GM19395 (cell line): Measurements from ENCODE around the gene KCNQ2.

ENCODE experiments used
- ATAC-seq: cut with Tn5 transposase; IDR thresholded peaks from one replicate; pipeline ENCODE4 v1.9.1; 2021; ENCODE audit warnings: mild to moderate bottlenecking, moderate library complexity; ENCODE audit not compliant: unreplicated experiment

KCNQ2 gene

DNA sequence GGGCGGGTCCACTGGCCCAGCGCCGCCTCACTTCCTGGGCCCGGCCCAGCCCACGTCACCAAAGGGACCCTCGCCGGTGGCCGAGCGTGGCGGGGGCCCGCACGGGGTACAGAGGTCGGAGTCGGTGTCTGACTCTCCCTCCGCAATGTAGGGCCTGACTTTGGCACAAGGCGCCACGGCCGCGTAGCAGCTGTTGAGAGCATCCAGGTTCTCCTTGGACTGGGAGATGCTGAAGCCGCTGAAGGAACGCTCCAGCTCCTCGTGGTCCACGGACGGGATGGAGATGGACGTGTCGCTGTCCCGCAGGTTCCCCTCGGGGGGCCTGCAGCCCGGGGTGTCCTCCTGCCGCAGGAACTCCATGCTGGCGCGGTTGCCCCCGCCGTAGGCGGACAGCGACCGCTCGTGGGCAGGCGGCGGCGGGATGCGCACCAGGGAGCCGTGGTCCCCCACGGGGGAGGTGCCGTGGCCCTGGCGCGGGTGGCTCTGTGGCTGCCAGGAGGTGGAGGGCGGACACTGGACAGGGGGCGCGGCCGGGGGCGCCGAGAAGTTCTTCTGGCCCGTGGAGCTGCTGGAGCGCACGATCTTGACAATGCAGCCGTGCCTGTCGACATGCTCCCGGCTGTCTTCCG, 65.7 kb downstream of the KCNQ2 start:
- ATAC-seq, result no peak

DNA sequence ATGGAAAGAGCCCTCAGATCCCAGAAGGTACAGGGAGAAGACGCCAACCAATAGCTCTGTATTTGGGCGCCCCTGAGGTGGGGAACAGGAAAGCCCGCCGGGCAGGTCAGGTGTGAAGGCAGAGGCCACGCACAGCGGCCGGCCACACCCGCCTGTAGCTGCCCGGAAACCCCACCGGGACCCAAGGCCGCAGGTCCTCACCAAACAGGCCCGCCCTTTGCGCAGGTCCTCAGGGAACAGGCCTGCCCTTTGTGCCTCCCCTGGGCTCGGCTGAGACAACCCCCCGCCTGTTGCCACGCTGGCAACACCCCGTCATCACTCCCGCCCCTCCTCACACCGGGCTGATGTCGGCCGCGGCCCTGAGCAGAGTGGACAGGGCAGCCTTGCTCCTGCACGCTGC, 66.4 kb downstream of the KCNQ2 start:
- ATAC-seq, result no peak

DNA sequence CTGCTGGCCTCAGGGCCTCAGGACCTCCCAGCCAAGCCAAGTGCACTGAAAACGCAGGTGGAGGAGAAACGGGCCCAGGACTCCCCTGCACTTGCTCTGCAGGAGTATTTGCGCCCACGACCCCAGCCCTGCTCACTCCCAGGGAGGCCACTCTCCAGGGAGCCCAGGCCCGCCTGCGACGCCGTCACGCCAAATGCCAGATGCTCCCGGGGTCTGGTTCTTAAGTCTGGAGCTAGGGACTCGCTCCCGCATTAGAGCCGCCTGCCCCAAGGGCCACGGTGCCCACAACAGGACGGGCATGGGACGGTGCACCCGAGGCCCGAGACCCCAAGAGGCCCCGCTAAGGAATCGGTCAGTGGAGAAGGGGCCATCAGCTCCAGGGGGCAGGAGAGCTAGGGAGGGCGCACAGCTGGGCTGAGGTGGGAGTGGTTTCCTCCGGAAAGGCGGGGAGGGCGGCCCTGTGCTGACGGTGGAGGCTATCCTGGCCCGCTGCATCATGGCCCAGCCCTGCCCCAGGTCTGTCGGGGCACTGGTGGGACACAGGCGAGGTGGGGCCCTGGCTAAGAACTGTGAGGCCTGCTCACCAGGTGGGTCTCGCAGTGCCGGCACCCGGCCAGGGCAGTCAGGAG, 67.2 kb downstream of the KCNQ2 start:
- no peak for ATAC-seq

DNA sequence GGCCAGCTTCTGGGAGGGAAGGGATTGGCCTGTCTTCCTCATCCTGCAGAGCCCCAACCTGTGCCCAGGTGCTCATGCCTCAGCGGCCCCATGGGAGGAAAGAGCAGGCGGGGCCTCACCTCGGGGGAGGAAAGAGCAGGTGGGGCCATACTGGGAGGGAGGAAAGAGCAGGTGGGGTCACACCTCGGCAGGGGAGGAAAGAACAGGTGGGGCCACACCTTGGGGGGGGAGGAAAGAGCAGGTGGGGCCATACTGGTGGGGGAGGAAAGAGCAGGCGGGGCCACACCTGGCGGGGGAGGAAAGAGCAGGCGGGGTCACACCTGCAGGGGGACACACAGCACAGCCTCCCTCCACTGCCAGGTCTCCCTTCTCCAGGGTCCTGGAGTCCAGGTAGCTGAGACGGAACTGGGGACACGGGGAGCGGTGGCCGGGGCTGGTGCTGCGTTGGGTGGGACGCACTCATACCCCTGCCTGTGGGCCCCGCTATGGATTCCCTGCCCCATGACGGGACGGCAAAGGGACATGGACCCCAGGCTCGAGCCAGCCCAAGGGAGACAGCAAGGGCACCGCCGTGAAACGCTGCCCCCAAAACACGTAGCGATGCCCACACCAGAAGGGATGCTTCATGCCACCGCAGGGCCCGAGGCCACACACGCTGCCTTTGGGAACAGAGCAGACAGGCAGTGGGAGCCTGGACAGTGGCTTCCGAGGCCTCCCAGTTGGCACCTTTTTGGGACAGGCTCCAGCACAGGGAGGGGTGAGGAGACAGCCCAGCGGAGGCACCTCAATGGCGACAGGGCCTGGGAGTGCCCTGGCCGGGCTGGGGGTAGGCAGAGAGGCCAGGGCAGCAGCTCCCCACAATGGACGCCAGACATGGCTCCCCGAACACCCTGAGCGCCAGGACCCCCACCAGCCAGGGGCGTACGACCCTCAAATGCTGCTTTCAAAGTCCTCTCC, 68.0 kb downstream of the KCNQ2 start:
- no peak for ATAC-seq

DNA sequence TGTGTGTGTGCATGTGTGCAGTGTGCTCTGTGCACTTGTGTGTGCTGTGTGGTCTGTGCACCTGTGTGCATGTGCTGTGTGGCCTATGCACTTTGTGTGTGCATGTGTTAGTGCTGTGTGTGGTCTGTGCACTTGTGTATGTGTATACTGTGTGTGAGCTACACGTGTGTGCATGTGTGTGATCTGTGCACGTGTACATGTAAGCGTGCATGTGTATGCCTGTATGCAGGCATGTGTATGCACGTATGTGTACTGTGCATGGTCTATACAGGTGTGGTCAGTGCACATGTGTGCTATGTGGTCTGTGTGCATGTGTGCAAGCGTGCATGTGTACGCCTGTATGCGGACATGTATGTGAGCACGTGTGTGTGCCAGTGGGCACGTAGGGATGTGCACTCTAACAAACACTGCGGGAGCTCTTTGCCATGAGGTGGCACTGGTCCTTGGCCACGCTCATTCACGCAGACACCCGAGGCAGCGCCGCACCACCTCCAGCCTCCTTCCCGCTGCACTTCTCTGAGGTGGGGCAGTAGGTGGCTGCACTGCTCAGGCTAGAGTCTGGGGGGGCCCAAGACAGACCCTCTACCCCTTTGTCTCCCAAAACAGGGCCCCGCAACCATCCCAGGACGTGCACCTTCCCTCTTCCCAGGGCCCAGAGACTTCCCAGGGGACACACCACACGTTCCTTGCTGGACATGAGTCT, 68.9 kb downstream of the KCNQ2 start:
- no peak for ATAC-seq

DNA sequence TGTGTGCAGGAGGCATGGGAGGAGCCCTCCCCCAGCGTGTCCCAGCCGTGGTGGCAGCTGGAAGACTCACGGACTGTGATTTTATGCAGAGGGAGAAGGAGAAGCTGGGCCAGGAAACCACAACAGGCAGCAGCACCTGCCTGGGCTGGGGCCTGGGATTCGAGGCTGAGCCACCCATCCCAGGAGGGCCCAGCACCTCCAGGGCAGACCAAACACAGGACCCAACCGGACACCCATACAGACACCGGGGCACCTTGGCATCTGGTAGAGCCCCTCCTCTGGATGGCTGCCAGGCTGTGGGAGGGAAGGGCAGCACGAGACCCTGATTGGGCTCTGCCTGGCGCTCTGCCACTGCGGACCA, 69.6 kb downstream of the KCNQ2 start:
- no peak for ATAC-seq

DNA sequence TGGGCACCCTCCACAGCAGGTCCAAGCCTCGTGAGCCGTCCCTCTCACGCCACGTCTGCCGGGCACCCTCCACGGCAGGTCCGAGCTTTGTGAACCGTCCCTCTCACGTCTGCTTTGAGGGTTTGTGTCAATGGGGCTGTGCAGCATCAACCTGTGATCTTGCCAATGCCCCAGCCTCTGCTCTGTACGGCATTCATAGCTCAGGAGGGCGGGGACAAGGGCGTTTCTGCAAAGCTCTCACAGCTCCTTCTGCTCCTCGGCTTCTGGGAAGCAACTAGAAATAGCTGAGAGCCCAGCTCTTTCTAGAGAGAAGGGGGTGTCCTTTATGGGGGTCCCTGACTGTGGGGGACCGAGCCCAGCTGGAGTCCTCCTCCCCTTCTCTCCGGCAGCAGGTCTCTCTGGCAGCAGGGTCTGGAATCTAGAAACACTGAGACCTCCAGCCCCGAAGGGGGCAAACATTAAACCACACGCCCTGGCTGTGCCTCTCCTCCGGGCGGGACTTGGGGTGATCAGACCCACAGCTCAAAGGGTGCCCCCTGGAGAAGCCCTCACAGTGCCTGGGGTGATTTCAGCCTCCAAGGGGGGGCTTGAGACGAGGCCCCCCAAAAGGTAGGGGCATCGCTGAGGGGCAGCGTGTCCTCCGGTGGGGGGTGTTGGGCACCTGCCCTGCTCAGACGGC, 70.1 kb downstream of the KCNQ2 start:
- ATAC-seq, result no peak

DNA sequence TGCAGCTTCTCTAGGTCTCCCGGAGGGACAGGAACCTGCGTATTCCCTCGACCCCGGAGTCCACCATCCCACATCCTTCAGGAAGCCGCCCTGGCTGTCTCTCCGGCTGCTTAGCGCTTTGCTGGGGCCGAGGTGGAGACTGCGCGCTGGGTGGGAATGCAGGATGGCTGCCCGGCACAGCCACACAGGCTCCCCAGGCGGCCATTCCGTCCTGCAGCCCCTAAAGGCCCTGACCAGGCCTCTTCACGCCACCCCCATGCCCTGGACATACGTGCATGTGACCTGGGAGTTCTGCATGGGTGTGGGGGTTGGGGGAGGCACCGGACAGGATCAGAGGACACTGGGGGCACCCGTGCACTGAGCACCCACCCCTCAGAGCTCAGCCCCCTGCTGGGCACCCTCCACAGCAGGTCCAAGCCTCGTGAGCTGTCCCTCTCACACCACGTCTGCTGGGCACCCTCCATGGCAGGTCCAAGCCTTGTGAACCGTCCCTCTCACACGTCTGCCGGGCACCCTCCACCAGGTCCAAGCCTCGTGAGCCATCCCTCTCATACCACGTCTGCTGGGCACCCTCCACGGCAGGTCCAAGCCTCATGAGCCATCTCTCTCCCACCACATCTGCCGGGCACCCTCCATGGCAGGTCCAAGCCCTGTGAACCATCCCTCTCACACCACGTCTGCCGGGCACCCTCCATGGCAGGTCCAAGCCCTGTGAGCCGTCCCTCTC, 70.9 kb downstream of the KCNQ2 start:
- ATAC-seq, result no peak

DNA sequence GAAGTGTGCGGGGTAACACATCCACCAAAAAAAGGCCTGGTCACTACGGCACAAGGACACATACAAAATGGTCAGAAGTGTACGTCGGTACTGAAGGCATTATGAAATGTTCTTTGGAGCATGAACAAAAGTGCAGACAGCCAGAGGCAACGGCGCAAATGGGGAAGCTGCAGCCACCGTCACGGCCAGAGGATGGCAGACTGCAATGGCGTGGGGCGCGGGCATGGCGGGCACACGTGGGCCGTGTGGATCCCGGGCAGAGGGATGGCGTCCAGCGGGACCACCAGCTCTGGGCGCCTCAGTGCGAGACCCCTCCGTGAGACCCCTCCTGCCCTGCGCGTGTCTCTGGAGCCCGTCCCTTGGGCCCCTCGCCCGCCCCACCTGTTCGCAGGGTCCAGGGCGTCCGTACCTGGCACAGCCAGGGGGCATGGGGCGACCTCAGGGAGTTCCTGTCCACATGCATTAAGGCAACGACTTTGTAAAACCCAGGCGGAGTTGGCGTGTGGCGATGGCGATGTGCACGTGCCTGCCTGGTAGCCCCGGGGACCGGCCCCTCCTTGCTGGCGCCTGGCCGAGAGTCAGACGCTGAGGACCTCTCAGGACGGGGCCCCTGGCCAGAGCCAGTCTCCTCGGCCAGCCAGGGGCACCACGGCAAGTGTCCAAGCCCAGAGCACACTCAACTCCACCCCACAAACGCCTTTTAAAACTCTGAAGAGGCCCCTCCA, 71.8 kb downstream of the KCNQ2 start:
- ATAC-seq, result no peak

DNA sequence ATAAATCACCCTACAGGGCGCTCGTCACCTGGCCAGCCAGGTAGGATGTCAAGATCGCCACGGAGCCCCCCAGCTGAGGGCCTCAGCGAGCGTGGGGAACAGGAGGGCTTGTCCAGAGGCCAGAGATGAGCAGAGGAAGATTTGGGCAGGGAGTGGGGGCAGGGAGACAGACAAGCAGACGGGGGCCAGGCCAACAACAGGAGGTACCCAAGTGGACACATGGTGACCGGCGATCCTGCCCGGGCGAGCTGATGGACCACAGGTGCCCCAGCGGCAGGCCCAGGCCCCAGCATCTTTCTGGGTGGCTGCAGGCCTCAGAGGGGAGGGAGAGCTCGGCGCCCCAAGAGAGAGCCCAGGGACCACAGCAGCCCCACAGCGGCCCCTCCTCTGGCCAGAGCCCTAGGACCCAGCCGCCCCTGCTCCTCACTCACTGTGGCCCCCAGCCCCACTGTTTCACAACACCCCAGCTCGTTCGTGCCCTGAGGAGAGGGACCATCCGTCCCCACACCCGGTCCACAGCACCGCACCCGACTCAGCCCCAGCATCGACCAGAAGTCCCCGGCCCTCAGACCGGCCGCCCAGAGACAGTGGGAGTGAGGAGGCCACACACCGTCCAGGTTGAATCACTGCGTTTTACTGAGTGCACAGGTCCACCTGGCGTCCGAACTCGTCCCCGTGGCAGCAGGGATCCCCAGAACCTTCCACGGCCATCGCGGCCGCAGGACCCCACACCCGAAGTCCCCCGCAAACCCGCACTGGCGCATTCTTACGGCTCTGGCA, 72.7 kb downstream of the KCNQ2 start:
- ATAC-seq, result no peak

DNA sequence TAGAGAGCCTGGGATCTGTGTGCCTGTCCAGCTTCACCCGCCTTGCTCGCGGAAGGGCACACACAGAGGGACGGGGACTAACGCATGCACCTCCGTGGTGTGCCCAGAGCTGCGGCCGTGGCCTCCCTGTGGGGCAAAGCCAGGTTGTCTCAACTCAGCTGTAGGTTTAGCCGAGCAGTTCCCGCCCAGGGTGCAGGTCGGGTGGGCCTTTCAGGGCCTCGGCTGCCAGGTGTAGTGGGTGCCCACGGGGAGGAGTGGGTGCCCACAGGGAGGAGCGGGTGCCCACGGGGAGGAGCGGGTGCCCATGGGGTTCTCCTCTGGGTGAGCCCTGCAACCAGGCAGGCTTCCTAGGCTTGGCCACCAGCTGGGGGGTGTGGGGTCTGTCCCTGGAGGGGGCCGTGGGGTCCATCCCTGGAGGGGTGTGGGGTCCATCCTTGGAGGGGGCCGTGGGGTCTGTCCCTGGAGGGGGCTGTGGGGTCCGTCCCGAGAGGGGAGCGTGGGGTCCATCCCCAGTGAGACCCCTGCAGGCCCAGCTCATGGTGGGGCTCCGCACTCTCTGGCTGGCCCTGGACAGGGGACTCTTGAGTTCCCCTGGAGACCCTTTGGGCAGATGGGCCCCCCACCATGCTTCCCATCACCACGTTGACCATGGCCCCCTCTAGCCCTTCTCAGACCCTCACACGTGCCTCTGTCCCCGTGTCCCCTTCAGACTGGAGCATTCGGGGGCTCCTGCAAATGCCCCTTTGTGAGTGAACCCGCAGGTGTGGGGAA, 73.5 kb downstream of the KCNQ2 start:
- no peak for ATAC-seq

DNA sequence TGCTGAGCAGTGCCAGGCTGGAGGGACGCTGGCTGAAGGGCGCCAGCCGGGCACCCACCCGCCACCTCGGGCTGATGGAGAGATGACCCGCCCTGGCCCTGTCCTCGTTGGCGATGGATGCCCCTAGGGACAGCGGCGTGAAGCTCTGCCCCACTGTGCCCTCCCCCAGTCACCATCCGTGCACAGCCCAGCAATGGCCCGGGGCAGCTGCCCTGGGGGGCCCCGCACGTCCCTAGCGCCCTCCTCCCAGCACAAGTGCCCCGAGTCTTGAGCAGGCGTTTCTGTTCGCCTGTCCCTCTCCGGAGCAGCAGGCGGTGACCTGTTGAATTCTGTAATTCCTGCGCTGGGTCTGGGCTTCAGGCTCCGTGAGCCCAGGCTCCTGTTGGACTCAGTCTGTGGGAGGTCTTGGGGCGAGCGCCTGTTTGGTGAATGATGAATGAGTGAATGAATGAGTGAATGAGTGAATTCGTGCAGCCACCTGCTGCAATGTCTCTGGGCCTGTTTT, 74.5 kb downstream of the KCNQ2 start:
- no peak for ATAC-seq

DNA sequence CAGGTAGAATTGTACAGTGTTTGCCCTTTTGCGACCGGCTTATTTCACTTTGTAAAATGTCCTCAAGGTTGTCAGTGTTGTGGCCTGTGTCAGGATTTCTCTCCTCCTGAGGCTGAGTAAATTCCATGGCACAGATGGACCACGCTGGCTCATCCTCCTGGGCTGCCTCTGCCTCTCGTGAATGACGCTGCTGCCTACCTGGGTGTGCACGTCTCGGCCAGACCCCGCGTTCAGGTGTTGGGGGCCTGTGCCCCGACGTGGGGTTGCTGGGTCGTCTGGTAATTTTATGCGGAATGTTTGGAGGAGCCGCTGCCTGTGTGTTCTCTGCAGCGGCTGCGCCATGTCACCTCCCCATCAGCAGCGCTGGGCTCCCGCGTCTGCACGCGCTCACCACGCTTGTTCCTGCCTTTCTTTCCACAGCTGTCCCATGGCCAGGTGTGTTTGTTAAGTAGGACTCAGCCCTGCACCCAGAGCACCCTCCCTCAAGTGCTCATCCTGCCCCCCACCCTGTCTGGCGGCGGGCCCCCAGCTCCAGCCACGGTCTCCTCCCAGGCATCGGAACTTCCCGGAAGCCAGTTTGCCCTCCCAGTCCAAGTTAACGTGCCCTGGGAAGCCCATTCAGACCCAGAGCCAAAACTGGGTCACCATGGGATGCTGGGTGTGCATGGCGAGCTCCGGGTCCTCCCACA, 75.2 kb downstream of the KCNQ2 start:
- ATAC-seq, result no peak

DNA sequence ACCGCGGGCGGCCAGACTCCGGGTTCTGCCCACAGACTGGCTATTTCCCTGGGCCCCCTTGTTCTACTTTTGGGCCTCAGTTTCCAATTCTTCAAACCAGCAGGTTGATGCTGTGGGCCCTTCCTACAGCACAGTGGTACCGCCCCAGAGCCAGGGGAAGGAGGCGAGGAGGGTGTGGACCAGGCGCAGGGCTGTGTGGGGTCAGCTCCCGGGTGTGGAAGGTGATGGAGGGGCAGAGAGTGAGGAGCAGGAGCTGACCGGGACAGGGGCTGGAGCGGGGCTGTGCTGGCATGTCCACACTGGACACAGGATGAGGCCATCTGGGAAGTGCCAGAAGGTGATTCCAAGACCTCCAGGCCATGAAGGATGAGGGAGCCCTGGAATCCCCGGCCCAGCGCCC, 76.2 kb downstream of the KCNQ2 start:
- no peak for ATAC-seq

DNA sequence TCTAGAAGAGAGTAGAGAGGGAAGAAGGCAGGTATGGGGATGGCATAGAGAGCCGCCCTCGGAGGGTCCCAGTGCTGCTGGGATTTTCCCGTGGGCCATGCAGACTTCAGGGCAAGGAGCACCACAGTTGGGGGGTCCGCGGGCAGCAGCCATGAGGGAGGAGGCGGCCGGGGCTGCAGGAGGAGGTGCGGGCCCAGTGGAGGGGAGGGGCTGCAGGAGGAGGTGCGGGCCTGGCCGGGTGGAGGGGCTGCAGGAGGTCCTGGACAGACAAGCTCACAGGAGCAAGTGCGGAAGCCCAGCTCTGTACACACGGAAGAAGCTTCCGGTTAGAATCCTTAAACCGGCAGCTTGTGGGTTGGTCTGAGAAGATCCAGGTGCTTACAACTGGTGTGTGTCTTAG, 76.7 kb downstream of the KCNQ2 start:
- ATAC-seq, result no peak

DNA sequence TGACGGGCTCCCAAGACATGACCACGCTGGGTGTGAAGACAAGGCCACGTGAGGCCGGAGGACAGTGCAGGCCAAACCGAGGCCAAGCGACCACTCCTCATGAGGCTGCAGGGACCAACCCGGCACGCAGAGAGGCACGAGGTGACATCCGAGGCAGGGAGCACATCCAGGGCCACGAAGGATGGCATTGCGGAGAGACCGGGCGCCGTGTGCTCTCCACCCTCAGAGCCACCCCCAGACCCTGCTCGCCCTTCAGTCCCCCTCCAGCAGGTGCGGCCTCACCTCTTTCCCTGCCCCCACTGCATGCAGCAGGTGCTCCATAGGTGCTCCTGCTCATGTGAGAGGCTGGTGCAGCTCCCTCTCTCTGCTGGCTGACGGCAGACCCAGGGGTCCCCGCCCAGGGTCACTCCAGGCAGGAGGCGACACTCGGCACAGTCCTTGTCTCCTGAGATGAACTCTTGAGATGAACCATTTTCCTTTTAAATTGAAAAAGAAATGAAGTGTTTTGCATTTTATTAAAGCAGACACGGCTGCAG, 77.5 kb downstream of the KCNQ2 start:
- ATAC-seq, result no peak
